HepG2 (cell line): ENCODE measurements around the gene LIMK2. TPM values are rescaled to one million over a fixed set of nuclear protein-coding genes. Genes with fewer than 3 reads are reported as not detected.

Experiments used
- BORCS8-MEF2B ChIP-seq: sonication (generic); formaldehyde crosslinking; IDR thresholded peaks from 2 replicates; pipeline ENCODE4 v1.8.0; 2022; ENCODE audit warnings: mild to moderate bottlenecking, missing genetic modification reagents
- FOXC1 ChIP-seq: sonication (generic); formaldehyde crosslinking; IDR thresholded peaks from 2 replicates; pipeline ENCODE4 v1.8.0; 2022; ENCODE audit warnings: mild to moderate bottlenecking, missing genetic modification reagents, borderline replicate concordance
- HMG20B ChIP-seq: conservative IDR thresholded peaks from 2 replicates; pipeline ENCODE4 v1.6.1; 2016; ENCODE audit warnings: missing genetic modification reagents, missing compliant biosample characterization
- HNRNPUL1 ChIP-seq: fragments of 200-400 bp; formaldehyde crosslinking; IDR thresholded peaks from 2 replicates; pipeline ENCODE4 v1.6.1; 2017; ENCODE audit warnings: low read depth, mild to moderate bottlenecking, low read length, moderate library complexity
- JUND ChIP-seq: sonication (generic); formaldehyde crosslinking; IDR thresholded peaks from 2 replicates; pipeline ENCODE4 v1.8.0; 2022; ENCODE audit warnings: mild to moderate bottlenecking, missing genetic modification reagents
- KMT2B ChIP-seq: IDR thresholded peaks from 2 replicates; pipeline ENCODE4 v1.6.1; 2016; ENCODE audit warnings: missing genetic modification reagents, missing compliant biosample characterization
- NFE2 ChIP-seq: sonication (generic); formaldehyde crosslinking; IDR thresholded peaks from 2 replicates; pipeline ENCODE4 v1.4.0; 2020; ENCODE audit warnings: missing genetic modification reagents
- NFIB ChIP-seq: sonication (generic); formaldehyde crosslinking; IDR thresholded peaks from 2 replicates; pipeline ENCODE4 v1.9.0; 2021; ENCODE audit warnings: missing genetic modification reagents, mild to moderate bottlenecking, borderline replicate concordance
- RNF219 ChIP-seq: sonication (generic); formaldehyde crosslinking; IDR thresholded peaks from 2 replicates; pipeline ENCODE4 v1.5.0; 2020; ENCODE audit warnings: mild to moderate bottlenecking, missing genetic modification reagents
- SAP130 ChIP-seq: IDR thresholded peaks from 2 replicates; pipeline ENCODE4 v1.6.1; 2016; ENCODE audit warnings: low read depth
- SRSF9 ChIP-seq: fragments of 200-400 bp; formaldehyde crosslinking; IDR thresholded peaks from 2 replicates; pipeline ENCODE4 v1.6.1; 2018; ENCODE audit warnings: borderline replicate concordance, mild to moderate bottlenecking, low read depth, low read length; ENCODE audit not compliant: insufficient read depth, poor library complexity, severe bottlenecking
- ZKSCAN8 ChIP-seq: IDR thresholded peaks from 2 replicates; pipeline ENCODE4 v1.6.1; 2016; ENCODE audit warnings: borderline replicate concordance, missing genetic modification reagents, missing compliant biosample characterization
- ZNF367 ChIP-seq: sonication (generic); formaldehyde crosslinking; IDR thresholded peaks from 2 replicates; pipeline ENCODE4 v1.4.0; 2020; ENCODE audit warnings: missing genetic modification reagents, borderline replicate concordance
- ZNF549 ChIP-seq: sonication (generic); formaldehyde crosslinking; IDR thresholded peaks from 2 replicates; pipeline ENCODE4 v1.5.0; 2020; ENCODE audit warnings: missing genetic modification reagents
- ZNF737 ChIP-seq: sonication (generic); formaldehyde crosslinking; IDR thresholded peaks from 2 replicates; pipeline ENCODE4 v1.5.0; 2020; ENCODE audit warnings: missing genetic modification reagents, mild to moderate bottlenecking, borderline replicate concordance
- polyA plus RNA-seq, 8 experiments: library from polyadenylated mRNA; depleted of rRNA in 3 of 8; stranded (reverse) in 7 of 8; unstranded in 1 of 8; fragments of >200 nt; fragmentation: Illumina TruSeq in 4 of 8; extraction: Trizol in 4 of 8; gene quantifications; 2 replicates each; pipeline versions ENCODE4 v1.2.1 to v1.2.3, GENCODE V29; 2011 to 2016; ENCODE audit warnings: low read depth in 4 of 8, missing spikeins in 1 of 8, mixed read lengths in 1 of 8; ENCODE audit not compliant: insufficient read depth in 1 of 8
- total RNA-seq, 5 experiments: library from RNA; depleted of rRNA; stranded (reverse); fragments of >200 nt; fragmentation: Illumina TruSeq; extraction: Trizol; gene quantifications; 2 replicates each; pipeline ENCODE4 v1.2.3, GENCODE V29; 2016; ENCODE audit warnings: low read depth in 1 of 5
- TF ChIP-seq, protein P1 (sequence below): IDR thresholded peaks from 2 replicates; pipeline ENCODE4 v1.6.1; 2016; ENCODE audit warnings: missing compliant biosample characterization, missing genetic modification reagents, borderline replicate concordance
- TF ChIP-seq, protein P2 (sequence below), 2 experiments: fragments of 450-650 bp in 1 of 2; sonication (generic) in 1 of 2; formaldehyde crosslinking in 1 of 2; IDR thresholded peaks; 2 replicates each; pipeline versions ENCODE4 v1.6.1 to v1.8.0; 2016 to 2022; ENCODE audit warnings: antibody characterized with exemption in 1 of 2, mild to moderate bottlenecking in 1 of 2, missing genetic modification reagents in 1 of 2

The LIMK2 gene
- total and polyA plus RNA-seq, 2 of the 13 experiments (the other 11 are each of a cell fraction or from before 2014, with no cell fraction given) = 20.9 to 29.8 TPM

- TF ChIP-seq, protein P1, sequence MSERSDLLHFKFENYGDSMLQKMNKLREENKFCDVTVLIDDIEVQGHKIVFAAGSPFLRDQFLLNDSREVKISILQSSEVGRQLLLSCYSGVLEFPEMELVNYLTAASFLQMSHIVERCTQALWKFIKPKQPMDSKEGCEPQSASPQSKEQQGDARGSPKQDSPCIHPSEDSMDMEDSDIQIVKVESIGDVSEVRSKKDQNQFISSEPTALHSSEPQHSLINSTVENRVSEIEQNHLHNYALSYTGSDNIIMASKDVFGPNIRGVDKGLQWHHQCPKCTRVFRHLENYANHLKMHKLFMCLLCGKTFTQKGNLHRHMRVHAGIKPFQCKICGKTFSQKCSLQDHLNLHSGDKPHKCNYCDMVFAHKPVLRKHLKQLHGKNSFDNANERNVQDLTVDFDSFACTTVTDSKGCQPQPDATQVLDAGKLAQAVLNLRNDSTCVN = no peak
- 0 out of 2 replicates have a peak, but pooled peaks have one; percentile 45 for TF ChIP-seq ZKSCAN8 (CRISPR knock-in tag)
- TF ChIP-seq NFIB = no peak
- TF ChIP-seq HNRNPUL1 = no peak
- TF ChIP-seq RNF219 (CRISPR knock-in tag) = 0 out of 2 replicates have a peak, but pooled peaks have one; percentile 8
- TF ChIP-seq SAP130 = peak; percentile 76
- TF ChIP-seq ZNF549 (CRISPR knock-in tag) = no peak
- no peak for TF ChIP-seq KMT2B
- TF ChIP-seq NFE2 (CRISPR knock-in tag) = no peak
- TF ChIP-seq ZNF367 = no peak
- TF ChIP-seq SRSF9 = no peak
- TF ChIP-seq JUND (CRISPR knock-in tag) = no peak
- peak; percentile 31; the same call in 1 of the 2 replicates for TF ChIP-seq FOXC1 (CRISPR knock-in tag)
- TF ChIP-seq HMG20B = no peak
- no peak for TF ChIP-seq BORCS8-MEF2B (CRISPR knock-in tag)
- no peak for TF ChIP-seq ZNF737 (CRISPR knock-in tag)
- TF ChIP-seq, protein P2, sequence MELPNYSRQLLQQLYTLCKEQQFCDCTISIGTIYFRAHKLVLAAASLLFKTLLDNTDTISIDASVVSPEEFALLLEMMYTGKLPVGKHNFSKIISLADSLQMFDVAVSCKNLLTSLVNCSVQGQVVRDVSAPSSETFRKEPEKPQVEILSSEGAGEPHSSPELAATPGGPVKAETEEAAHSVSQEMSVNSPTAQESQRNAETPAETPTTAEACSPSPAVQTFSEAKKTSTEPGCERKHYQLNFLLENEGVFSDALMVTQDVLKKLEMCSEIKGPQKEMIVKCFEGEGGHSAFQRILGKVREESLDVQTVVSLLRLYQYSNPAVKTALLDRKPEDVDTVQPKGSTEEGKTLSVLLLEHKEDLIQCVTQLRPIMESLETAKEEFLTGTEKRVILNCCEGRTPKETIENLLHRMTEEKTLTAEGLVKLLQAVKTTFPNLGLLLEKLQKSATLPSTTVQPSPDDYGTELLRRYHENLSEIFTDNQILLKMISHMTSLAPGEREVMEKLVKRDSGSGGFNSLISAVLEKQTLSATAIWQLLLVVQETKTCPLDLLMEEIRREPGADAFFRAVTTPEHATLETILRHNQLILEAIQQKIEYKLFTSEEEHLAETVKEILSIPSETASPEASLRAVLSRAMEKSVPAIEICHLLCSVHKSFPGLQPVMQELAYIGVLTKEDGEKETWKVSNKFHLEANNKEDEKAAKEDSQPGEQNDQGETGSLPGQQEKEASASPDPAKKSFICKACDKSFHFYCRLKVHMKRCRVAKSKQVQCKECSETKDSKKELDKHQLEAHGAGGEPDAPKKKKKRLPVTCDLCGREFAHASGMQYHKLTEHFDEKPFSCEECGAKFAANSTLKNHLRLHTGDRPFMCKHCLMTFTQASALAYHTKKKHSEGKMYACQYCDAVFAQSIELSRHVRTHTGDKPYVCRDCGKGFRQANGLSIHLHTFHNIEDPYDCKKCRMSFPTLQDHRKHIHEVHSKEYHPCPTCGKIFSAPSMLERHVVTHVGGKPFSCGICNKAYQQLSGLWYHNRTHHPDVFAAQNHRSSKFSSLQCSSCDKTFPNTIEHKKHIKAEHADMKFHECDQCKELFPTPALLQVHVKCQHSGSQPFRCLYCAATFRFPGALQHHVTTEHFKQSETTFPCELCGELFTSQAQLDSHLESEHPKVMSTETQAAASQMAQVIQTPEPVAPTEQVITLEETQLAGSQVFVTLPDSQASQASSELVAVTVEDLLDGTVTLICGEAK (IDR thresholded peaks at IDR 0.05) = no peak
- TF ChIP-seq, protein P2 (CRISPR knock-in tag; IDR thresholded peaks at IDR 0.05) = no peak
Observed at GRCh38 chr22:31230871-31231621, 18.9 kb downstream of the LIMK2 start (continued).
